DND-41 (cell line): ENCODE measurements around the gene CCDC102A.

Experiments
- ATAC-seq: fragments of 200-7000 bp; cut with Tn5 transposase; 3 replicates; pipeline ENCODE4 v1.9.1; 2021; ENCODE audit warnings: low read depth; ENCODE audit not compliant: insufficient read depth
- DNase-seq: peaks from one replicate; pipeline ENCODE4 v3.0.0-alpha.2; 2020
- H2AFZ ChIP-seq: 2 replicates; pipeline ENCODE4 v1.6.0; 2012; ENCODE audit warnings: low read depth, low read length
- H3K27ac ChIP-seq: 2 replicates; pipeline ENCODE4 v1.5.1; 2012; ENCODE audit warnings: low read length, inconsistent platforms
- H3K27me3 ChIP-seq: fragments of 200-600 bp; sonication (generic); 2 replicates; pipeline ENCODE4 v1.6.0; 2012; ENCODE audit warnings: low read length, mild to moderate bottlenecking, inconsistent platforms; ENCODE audit not compliant: insufficient read depth, poor library complexity
- H3K36me3 ChIP-seq: 2 replicates; pipeline ENCODE4 v1.5.1; 2012; ENCODE audit warnings: low read length, inconsistent platforms; ENCODE audit not compliant: insufficient read depth
- H3K4me1 ChIP-seq: 2 replicates; pipeline ENCODE4 v1.5.1; 2012; ENCODE audit warnings: mild to moderate bottlenecking, low read length; ENCODE audit not compliant: insufficient read depth
- H3K4me2 ChIP-seq: 2 replicates; pipeline ENCODE4 v1.6.0; 2012; ENCODE audit warnings: mild to moderate bottlenecking, moderate library complexity, low read length, inconsistent platforms; ENCODE audit not compliant: insufficient read depth
- H3K4me3 ChIP-seq, 2 experiments: fragments of 200-600 bp in 1 of 2; shearing (Covaris generic) in 1 of 2; 2 replicates each; pipeline ENCODE4 v1.5.1; 2012 to 2016; ENCODE audit warnings: inconsistent platforms in 2 of 2, low read length in 2 of 2, mild to moderate bottlenecking in 2 of 2, low read depth in 1 of 2, moderate library complexity in 1 of 2
- H3K79me2 ChIP-seq: 2 replicates; pipeline ENCODE4 v1.6.0; 2012; ENCODE audit warnings: low read length, inconsistent platforms; ENCODE audit not compliant: insufficient read depth
- H3K9ac ChIP-seq: 2 replicates; pipeline ENCODE4 v1.6.0; 2012; ENCODE audit warnings: low read depth, mild to moderate bottlenecking, inconsistent platforms, low read length, moderate library complexity
- H3K9me3 ChIP-seq: 2 replicates; pipeline ENCODE4 v1.5.1; 2012; ENCODE audit warnings: low read length, moderate library complexity, mild to moderate bottlenecking, inconsistent platforms; ENCODE audit not compliant: insufficient read depth, severe bottlenecking
- H4K20me1 ChIP-seq: 2 replicates; pipeline ENCODE4 v1.6.0; 2012; ENCODE audit warnings: low read length; ENCODE audit not compliant: insufficient read depth
- CTCF ChIP-seq: IDR thresholded peaks from 2 replicates; pipeline ENCODE4 v1.5.1; 2012; ENCODE audit warnings: borderline replicate concordance, low read length, moderate library complexity, mild to moderate bottlenecking; ENCODE audit not compliant: poor library complexity, severe bottlenecking; ENCODE audit errors: extremely low read depth
- EZH2 ChIP-seq: IDR thresholded peaks from 3 replicates; pipeline ENCODE4 v1.6.1; 2012; ENCODE audit warnings: borderline replicate concordance, low read depth, mild to moderate bottlenecking, moderate library complexity, low read length, inconsistent platforms; ENCODE audit not compliant: severe bottlenecking

Gene CCDC102A

GRCh38 chr16:57473906-57474305 lies 62.5 kb downstream of the CCDC102A start:
- no peaks in the 10 kb centered on the region for H3K27me3 ChIP-seq
- H3K4me3 ChIP-seq, result no peak overlapping the region
- no peak overlapping the region for H3K9ac ChIP-seq
- H4K20me1 ChIP-seq, result peaks cover 6% of the 10 kb centered on the region
- H3K9me3 ChIP-seq, result no peaks in the 10 kb centered on the region
- TF ChIP-seq EZH2, result no peak
- no peak for TF ChIP-seq CTCF
- H2AFZ ChIP-seq, result no peak overlapping the region
- DNase-seq (no peak), ATAC-seq (no peak)
- H3K4me2 ChIP-seq, result no peak overlapping the region
- H3K79me2 ChIP-seq, result no peaks in the 10 kb centered on the region
- H3K4me1 ChIP-seq, result no peaks in the 10 kb centered on the region
- H3K27ac ChIP-seq, result no peak overlapping the region
- H3K36me3 ChIP-seq, result peaks cover 43% of the 10 kb centered on the region

- Histone ChIP-seq H4K20me1 (peaks cover 6% of the 10 kb centered on the region), H3K4me1 (no peaks in the 10 kb centered on the region), H3K36me3 (peaks cover 48% of the 10 kb centered on the region), H2AFZ (no peak overlapping the region), H3K79me2 (no peaks in the 10 kb centered on the region), H3K4me2 (no peak overlapping the region), H3K27me3 (no peaks in the 10 kb centered on the region), H3K9me3 (no peaks in the 10 kb centered on the region), H3K9ac (no peak overlapping the region), H3K27ac (no peak overlapping the region), H3K4me3 (no peak overlapping the region)
- no peak for TF ChIP-seq EZH2
- TF ChIP-seq CTCF, result no peak
- no peak for ATAC-seq
- no peak for DNase-seq
Measured at GRCh38 chr16:57473176-57473840, 63.1 kb downstream of the CCDC102A start.

GRCh38 chr16:57472665-57473060 lies 63.7 kb downstream of the CCDC102A start:
- DNase-seq, result no peak
- ATAC-seq, result no peak
- no peaks in the 10 kb centered on the region for H3K79me2 ChIP-seq
- H3K36me3 ChIP-seq, result peaks cover 54% of the 10 kb centered on the region
- no peak overlapping the region for H2AFZ ChIP-seq
- peaks cover 6% of the 10 kb centered on the region for H4K20me1 ChIP-seq
- H3K4me3 ChIP-seq, result no peak overlapping the region
- H3K4me2 ChIP-seq, result no peak overlapping the region
- no peak overlapping the region for H3K27ac ChIP-seq
- H3K4me1 ChIP-seq, result no peaks in the 10 kb centered on the region
- H3K9ac ChIP-seq, result no peak overlapping the region
- no peaks in the 10 kb centered on the region for H3K9me3 ChIP-seq
- no peak for TF ChIP-seq CTCF
- TF ChIP-seq EZH2, result no peak
- H3K27me3 ChIP-seq, result no peaks in the 10 kb centered on the region
